ENCODE data around the gene DGLUCY.

DNA sequence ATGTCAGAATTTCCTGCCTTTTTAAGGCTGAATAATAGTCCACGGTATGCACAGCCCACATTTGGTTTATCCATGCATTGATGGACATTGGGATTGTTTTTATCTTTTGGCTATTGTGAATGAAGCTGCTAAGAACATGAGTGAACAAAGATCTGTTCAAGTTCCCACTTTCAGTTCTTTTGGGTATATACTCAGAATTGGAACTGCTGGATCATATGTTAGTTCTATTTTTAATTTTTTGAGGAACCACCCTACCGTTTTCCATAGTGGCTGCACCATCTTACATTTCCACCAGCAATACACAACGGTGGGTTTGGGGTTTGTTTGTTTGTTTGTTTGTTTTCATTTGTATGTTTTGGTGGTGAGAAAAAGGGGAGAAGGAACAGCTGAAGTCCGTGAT, 124.2 kb downstream of the DGLUCY start:
- TF ChIP-seq CHD4 (IDR thresholded peaks at IDR 0.05; ENCODE audit: borderline replicate concordance, low read length) (no peak), FLYWCH1 (CRISPR knock-in tag; IDR thresholded peaks at IDR 0.05) (no peak), SRY (CRISPR knock-in tag; IDR thresholded peaks at IDR 0.05) (no peak), ZNF816 (CRISPR knock-in tag; IDR thresholded peaks at IDR 0.05; ENCODE audit: borderline replicate concordance) (no peak), PAWR (CRISPR knock-in tag; IDR thresholded peaks at IDR 0.05; ENCODE audit: borderline replicate concordance) (no peak), JUNB (CRISPR knock-in tag; IDR thresholded peaks at IDR 0.05; ENCODE audit: borderline replicate concordance) (no peak), SAFB2 (CRISPR knock-in tag; IDR thresholded peaks at IDR 0.05; ENCODE audit: borderline replicate concordance, low read depth) (no peak), CAMTA2 (CRISPR knock-in tag; IDR thresholded peaks at IDR 0.05; ENCODE audit: borderline replicate concordance) (no peak), SRF (IDR thresholded peaks at IDR 0.05; ENCODE audit: low read depth, low read length) (no peak)
- TF ChIP-seq, protein P1, sequence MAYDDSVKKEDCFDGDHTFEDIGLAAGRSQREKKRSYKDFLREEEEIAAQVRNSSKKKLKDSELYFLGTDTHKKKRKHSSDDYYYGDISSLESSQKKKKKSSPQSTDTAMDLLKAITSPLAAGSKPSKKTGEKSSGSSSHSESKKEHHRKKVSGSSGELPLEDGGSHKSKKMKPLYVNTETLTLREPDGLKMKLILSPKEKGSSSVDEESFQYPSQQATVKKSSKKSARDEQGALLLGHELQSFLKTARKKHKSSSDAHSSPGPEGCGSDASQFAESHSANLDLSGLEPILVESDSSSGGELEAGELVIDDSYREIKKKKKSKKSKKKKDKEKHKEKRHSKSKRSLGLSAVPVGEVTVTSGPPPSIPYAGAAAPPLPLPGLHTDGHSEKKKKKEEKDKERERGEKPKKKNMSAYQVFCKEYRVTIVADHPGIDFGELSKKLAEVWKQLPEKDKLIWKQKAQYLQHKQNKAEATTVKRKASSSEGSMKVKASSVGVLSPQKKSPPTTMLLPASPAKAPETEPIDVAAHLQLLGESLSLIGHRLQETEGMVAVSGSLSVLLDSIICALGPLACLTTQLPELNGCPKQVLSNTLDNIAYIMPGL (CRISPR knock-in tag; IDR thresholded peaks at IDR 0.05; ENCODE audit: borderline replicate concordance in 1 of 2, low read depth in 1 of 2): no peak
- TF ChIP-seq, protein P2, sequence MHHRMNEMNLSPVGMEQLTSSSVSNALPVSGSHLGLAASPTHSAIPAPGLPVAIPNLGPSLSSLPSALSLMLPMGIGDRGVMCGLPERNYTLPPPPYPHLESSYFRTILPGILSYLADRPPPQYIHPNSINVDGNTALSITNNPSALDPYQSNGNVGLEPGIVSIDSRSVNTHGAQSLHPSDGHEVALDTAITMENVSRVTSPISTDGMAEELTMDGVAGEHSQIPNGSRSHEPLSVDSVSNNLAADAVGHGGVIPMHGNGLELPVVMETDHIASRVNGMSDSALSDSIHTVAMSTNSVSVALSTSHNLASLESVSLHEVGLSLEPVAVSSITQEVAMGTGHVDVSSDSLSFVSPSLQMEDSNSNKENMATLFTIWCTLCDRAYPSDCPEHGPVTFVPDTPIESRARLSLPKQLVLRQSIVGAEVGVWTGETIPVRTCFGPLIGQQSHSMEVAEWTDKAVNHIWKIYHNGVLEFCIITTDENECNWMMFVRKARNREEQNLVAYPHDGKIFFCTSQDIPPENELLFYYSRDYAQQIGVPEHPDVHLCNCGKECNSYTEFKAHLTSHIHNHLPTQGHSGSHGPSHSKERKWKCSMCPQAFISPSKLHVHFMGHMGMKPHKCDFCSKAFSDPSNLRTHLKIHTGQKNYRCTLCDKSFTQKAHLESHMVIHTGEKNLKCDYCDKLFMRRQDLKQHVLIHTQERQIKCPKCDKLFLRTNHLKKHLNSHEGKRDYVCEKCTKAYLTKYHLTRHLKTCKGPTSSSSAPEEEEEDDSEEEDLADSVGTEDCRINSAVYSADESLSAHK (CRISPR knock-in tag; IDR thresholded peaks at IDR 0.05; ENCODE audit: borderline replicate concordance): no peak
- TF ChIP-seq, protein P3, sequence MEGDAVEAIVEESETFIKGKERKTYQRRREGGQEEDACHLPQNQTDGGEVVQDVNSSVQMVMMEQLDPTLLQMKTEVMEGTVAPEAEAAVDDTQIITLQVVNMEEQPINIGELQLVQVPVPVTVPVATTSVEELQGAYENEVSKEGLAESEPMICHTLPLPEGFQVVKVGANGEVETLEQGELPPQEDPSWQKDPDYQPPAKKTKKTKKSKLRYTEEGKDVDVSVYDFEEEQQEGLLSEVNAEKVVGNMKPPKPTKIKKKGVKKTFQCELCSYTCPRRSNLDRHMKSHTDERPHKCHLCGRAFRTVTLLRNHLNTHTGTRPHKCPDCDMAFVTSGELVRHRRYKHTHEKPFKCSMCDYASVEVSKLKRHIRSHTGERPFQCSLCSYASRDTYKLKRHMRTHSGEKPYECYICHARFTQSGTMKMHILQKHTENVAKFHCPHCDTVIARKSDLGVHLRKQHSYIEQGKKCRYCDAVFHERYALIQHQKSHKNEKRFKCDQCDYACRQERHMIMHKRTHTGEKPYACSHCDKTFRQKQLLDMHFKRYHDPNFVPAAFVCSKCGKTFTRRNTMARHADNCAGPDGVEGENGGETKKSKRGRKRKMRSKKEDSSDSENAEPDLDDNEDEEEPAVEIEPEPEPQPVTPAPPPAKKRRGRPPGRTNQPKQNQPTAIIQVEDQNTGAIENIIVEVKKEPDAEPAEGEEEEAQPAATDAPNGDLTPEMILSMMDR (CRISPR knock-in tag; IDR thresholded peaks at IDR 0.05): no peak

Data from HepG2 (cell line).